COLO668 (cell line): Measurements from ENCODE around the gene DNAJC11.

ENCODE experiments used
- DNase-seq: peaks from one replicate; lab custom pipeline; 2025; ENCODE audit not compliant: unreplicated experiment; lab: John Stamatoyannopoulos, UW

Gene DNAJC11

DNA sequence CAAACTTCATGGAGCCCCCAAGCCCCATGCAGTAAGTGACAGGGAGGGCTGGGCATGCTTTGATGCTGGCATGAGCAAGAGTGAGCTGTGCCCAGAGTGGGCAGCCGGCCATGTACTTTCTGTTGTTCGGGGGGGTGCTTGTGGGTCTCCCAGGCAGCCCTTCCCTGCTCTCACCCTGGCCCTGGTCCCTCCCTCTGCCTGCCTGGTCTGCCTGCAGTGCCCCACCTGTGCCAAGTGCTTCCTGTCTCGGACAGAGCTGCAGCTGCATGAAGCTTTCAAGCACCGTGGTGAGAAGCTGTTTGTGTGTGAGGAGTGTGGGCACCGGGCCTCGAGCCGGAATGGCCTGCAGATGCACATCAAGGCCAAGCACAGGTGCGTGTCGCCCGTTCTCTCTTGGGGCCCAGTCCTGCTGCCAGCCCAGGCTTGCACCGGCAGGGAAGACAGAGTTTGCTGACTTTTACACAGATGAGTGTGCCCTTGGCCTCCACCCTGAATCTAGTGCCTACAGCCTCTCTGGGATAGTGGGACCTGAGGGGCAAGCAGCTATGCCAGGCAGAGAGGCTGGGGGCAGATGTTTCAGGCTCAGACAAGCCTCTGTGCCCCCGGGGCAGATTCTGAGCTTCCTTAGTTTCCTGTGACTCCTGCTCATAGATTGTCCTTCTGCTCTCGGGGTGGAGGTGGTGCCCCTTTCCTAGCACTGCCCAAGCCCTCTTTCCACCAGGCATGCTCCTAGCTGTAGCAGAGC lies 114.2 kb downstream of the DNAJC11 start:
- DNase-seq, result no peak

DNA sequence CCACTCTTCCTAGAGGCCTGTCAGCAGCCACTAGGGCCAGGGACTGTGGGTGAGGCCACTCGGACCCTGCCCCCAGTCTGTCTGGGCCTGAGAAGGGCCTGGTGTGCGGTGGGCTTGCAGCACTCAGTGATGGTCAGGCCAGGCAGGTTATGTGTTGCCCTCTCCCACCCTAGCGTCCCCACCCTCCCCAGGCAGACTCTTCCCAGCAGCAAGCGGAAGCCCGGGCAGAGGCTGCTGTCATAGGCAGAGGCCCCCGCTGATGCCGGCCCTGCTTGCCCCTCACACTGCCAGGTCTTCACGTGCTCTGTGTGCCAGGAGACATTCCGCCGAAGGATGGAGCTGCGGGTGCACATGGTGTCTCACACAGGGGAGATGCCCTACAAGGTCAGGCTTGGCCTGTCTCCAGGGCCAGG lies 115.2 kb downstream of the DNAJC11 start:
- no peak for DNase-seq

DNA sequence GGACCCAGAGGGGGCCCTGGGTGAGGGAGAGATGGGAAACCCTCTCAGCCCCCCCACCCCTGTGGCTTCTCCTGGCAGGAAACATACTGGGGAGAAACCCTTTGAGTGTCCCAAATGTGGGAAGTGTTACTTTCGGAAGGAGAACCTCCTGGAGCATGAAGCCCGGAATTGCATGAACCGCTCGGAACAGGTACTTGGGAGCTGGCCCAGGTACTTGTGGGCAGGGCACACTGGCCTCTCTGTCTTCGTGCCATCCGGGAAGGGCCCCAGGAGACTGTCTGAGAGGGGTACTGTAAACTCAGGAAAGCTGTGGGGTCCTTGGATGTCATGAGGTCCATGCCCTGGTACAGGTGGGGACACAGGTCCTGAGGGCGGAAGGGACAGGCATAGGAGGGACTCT lies 115.8 kb downstream of the DNAJC11 start:
- no peak for DNase-seq

DNA sequence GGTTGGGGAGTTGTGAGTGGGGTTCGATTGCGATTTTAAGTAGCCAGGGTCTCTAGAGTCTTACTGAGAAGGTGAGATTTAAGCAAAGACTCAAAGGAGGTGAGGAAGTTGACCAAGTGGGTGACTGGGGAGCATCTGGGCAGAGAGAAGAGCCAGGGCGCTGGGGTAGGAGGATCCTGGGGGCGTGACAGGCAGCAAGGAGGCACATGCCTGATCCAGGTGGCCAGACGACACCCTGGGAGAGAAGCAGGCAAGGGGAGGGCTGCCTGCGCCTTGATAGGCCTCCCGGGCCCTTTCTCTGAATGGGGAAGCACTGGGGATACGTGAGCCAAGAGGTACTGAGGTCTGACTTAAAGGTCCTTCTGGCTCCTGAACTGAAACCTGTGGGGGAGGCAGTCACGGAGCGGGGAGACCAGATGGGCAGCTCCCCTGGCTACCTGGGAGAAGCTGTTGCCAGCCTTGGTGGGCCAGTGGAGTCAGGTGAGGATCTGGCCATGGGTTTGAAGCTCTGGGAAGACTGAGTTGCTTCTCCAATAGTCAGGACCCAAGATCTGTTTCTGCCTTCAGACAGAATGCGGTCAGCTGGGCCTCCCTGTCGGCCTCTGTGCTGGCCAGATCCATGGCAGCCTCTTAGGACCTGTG lies 116.4 kb downstream of the DNAJC11 start:
- DNase-seq, result no peak
